Stomach (tissue), 4 donors: ENCODE data around the gene RNF224.

Experiments
- EP300 ChIP-seq: sonication (generic); formaldehyde crosslinking; IDR thresholded peaks from one replicate; pipeline ENCODE4 v1.6.1; 2017; ENCODE audit warnings: antibody characterized with exemption
- POLR2A ChIP-seq, 4 donors: fragments of 450-650 bp; IDR thresholded peaks; one replicate each; pipeline ENCODE4 v1.6.1; 2016; ENCODE audit warnings: antibody characterized with exemption in 4 of 4, control low read depth in 2 of 4, mild to moderate bottlenecking in 1 of 4, moderate library complexity in 1 of 4
- POLR2AphosphoS5 ChIP-seq, 3 donors: sonication (generic); formaldehyde crosslinking; IDR thresholded peaks; one replicate each; pipeline ENCODE4 v1.6.1; 2016; ENCODE audit warnings: antibody characterized with exemption in 3 of 3
- TF ChIP-seq, protein P1 (sequence below), 7 experiments: fragments of 450-650 bp in 4 of 7; fragments of 200-600 bp in 3 of 7; sonication (generic) in 3 of 7; IDR thresholded peaks; one replicate each; pipeline ENCODE4 v1.5.1; 2016 to 2019; ENCODE audit warnings: antibody characterized with exemption in 7 of 7, control low read depth in 2 of 7, mild to moderate bottlenecking in 1 of 7

DNA sequence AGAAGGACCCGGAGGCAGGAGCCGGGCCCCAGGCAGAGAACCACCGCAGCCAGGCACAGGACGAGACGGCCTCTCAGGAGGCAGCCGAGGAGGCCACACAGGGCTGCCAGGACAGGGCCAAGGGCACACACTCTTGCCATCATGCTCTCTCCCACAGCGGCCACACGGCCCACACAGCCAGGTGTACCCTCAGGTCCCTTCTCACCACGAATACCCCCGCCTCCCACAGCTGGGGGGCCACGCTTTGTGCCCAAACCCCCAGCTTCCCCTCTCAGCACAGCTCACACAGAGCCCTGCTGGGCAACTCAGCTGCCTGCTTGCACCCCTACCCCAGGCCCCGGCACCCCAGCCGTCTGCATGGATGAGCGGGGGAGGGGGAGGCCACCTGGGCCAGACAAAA is 33.5 kb upstream of the RNF224 start:
- TF ChIP-seq, protein P1, sequence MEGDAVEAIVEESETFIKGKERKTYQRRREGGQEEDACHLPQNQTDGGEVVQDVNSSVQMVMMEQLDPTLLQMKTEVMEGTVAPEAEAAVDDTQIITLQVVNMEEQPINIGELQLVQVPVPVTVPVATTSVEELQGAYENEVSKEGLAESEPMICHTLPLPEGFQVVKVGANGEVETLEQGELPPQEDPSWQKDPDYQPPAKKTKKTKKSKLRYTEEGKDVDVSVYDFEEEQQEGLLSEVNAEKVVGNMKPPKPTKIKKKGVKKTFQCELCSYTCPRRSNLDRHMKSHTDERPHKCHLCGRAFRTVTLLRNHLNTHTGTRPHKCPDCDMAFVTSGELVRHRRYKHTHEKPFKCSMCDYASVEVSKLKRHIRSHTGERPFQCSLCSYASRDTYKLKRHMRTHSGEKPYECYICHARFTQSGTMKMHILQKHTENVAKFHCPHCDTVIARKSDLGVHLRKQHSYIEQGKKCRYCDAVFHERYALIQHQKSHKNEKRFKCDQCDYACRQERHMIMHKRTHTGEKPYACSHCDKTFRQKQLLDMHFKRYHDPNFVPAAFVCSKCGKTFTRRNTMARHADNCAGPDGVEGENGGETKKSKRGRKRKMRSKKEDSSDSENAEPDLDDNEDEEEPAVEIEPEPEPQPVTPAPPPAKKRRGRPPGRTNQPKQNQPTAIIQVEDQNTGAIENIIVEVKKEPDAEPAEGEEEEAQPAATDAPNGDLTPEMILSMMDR (IDR thresholded peaks at IDR 0.05) = no peak
- TF ChIP-seq POLR2AphosphoS5 (IDR thresholded peaks at IDR 0.05) (no peak), EP300 (no peak), POLR2A (IDR thresholded peaks at IDR 0.05) (no peak)
